Nephron progenitor cell (in vitro differentiated cells): ENCODE results near the gene THAP4.
"Not testable (repeated sequence)": the region's sequence is repeated elsewhere in the genome, so short reads cannot be mapped to it uniquely, and the experiment has no call there.

Experiments used
- DNase-seq: peaks from one replicate; pipeline ENCODE4 v3.0.0; 2021
- H3K27ac Mint-ChIP-seq: 2 replicates; pipeline ENCODE4 v1.8.0; 2021; ENCODE audit warnings: mild to moderate bottlenecking, moderate library complexity, mixed read lengths
- H3K27me3 Mint-ChIP-seq: 2 replicates; pipeline ENCODE4 v1.8.0; 2021; ENCODE audit warnings: mild to moderate bottlenecking, low read depth, mixed read lengths; ENCODE audit not compliant: poor library complexity
- H3K36me3 Mint-ChIP-seq: 2 replicates; pipeline ENCODE4 v1.8.0; 2021; ENCODE audit warnings: low read depth, mixed read lengths
- H3K4me1 Mint-ChIP-seq: 2 replicates; pipeline ENCODE4 v1.8.0; 2021; ENCODE audit warnings: mixed read lengths
- H3K4me3 Mint-ChIP-seq: 2 replicates; pipeline ENCODE4 v1.8.0; 2021; ENCODE audit warnings: mild to moderate bottlenecking, moderate library complexity, mixed read lengths
- H3K9me3 Mint-ChIP-seq: 2 replicates; pipeline ENCODE4 v1.8.0; 2021; ENCODE audit warnings: mild to moderate bottlenecking, moderate library complexity, mixed read lengths
- TF ChIP-seq, protein P1 (sequence below): fragments of 200-600 bp; sonication (generic); IDR thresholded peaks from 2 replicates; pipeline ENCODE4 v1.5.0; 2021; ENCODE audit warnings: antibody characterized with exemption

Gene THAP4

DNA sequence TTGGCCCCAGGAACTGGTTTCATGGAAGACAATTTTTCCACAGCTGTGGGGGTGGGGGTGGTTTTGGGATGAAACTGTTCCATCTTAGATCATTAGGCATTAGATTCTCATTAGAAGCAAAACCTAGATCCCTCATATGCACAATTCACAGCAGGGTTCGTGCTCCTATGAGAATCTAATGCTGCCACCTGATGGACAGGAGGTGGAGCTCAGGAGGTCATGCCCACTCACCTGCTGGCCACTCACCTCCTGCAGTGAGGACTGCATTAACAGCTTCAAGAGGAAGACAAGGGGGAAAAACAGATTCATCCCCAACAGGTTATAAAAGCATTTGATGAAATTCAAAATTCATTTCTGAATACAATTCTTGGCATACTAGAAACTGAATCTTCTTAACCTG, 38.5 kb downstream of the THAP4 start:
- no peaks in the 10 kb centered on the region for H3K27me3 Mint-ChIP-seq
- no peaks in the 10 kb centered on the region for H3K4me1 Mint-ChIP-seq
- no peaks in the 10 kb centered on the region for H3K9me3 Mint-ChIP-seq
- H3K4me3 Mint-ChIP-seq = no peak overlapping the region
- H3K27ac Mint-ChIP-seq = no peak overlapping the region
- DNase-seq = no peak
- H3K36me3 Mint-ChIP-seq = peaks cover 49% of the 10 kb centered on the region
- TF ChIP-seq, protein P1, sequence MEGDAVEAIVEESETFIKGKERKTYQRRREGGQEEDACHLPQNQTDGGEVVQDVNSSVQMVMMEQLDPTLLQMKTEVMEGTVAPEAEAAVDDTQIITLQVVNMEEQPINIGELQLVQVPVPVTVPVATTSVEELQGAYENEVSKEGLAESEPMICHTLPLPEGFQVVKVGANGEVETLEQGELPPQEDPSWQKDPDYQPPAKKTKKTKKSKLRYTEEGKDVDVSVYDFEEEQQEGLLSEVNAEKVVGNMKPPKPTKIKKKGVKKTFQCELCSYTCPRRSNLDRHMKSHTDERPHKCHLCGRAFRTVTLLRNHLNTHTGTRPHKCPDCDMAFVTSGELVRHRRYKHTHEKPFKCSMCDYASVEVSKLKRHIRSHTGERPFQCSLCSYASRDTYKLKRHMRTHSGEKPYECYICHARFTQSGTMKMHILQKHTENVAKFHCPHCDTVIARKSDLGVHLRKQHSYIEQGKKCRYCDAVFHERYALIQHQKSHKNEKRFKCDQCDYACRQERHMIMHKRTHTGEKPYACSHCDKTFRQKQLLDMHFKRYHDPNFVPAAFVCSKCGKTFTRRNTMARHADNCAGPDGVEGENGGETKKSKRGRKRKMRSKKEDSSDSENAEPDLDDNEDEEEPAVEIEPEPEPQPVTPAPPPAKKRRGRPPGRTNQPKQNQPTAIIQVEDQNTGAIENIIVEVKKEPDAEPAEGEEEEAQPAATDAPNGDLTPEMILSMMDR = no peak

DNA sequence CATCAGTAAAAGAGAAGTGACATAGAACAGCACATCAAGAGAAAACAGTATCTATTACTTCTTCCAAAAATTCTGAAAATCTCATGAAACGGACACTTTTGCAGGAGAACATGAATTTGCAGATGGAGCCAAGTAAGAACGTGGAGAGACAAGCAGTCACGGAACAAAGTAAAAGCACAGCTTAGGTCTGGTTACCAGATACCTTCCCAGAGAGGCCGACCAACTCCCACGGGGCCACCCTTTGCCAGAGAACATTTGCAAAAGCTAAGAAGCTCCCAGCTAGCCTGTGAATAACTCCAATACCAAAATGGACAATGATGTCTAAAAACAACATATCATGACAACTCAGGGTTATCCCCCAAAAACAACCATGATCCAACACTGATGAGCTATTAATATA, 38.9 kb downstream of the THAP4 start:
- H3K4me3 Mint-ChIP-seq = no peak overlapping the region
- TF ChIP-seq, protein P1 = no peak
- H3K9me3 Mint-ChIP-seq = no peaks in the 10 kb centered on the region
- no peak overlapping the region for H3K27ac Mint-ChIP-seq
- H3K36me3 Mint-ChIP-seq = peaks cover 46% of the 10 kb centered on the region
- H3K27me3 Mint-ChIP-seq = no peaks in the 10 kb centered on the region
- no peak for DNase-seq
- no peaks in the 10 kb centered on the region for H3K4me1 Mint-ChIP-seq

DNA sequence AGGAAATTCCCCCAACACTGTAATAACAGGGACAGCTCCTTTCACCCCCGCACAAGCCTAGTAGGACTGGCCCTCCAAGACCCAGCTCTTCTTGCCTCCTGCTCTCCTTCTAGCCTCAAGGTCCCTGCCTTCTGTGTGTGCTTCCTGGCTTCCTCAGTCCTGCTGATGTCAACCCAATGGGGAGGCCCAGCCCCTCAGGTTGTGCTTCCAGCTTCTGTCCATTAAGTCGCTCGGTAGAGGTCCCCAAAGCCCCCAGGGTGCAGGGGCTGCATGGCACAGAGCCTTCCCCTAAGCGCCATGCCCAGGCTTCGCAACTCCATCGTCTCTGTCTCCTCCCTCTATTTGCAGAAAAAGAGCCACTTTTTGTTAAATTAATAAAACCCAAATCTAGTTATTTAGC, 39.4 kb downstream of the THAP4 start:
- Mint-ChIP-seq H3K9me3 (no peaks in the 10 kb centered on the region), H3K36me3 (peaks cover 46% of the 10 kb centered on the region), H3K27me3 (no peaks in the 10 kb centered on the region), H3K4me3 (no peak overlapping the region), H3K4me1 (no peaks in the 10 kb centered on the region), H3K27ac (no peak overlapping the region)
- TF ChIP-seq, protein P1 = no peak
- DNase-seq = no peak

DNA sequence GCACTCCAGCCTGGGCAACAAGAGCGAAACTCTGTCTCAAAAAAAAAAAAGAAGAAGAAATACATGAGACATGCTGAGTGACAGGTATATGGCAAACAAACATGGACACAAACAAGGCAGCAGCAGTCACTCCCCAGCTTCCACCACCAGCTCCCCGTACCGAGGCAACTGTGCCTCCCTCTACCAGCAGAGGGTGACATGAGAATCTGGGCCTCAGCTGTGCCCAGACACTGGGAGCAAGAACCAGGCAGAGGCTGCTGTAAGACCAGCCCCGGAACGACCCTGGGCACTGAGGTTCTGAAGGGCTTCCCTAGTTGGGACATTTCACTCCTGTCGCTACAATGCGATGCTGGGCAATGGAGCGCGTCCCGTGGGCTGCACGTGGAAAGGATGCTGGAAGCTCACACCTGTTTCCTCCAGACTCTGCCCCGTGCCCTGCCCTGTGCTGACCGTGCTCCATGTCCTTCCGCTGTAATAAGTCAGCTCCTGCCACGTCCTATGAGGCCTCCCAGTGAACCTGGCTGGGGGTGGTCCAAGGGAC, 41.3 kb downstream of the THAP4 start:
- no peaks in the 10 kb centered on the region for H3K27me3 Mint-ChIP-seq
- no peaks in the 10 kb centered on the region for H3K9me3 Mint-ChIP-seq
- no peaks in the 10 kb centered on the region for H3K4me1 Mint-ChIP-seq
- no peak overlapping the region for H3K4me3 Mint-ChIP-seq
- TF ChIP-seq, protein P1 = peak; percentile 23
- peak; percentile 38 for DNase-seq
- H3K36me3 Mint-ChIP-seq = peaks cover 33% of the 10 kb centered on the region
- H3K27ac Mint-ChIP-seq = no peak overlapping the region

DNA sequence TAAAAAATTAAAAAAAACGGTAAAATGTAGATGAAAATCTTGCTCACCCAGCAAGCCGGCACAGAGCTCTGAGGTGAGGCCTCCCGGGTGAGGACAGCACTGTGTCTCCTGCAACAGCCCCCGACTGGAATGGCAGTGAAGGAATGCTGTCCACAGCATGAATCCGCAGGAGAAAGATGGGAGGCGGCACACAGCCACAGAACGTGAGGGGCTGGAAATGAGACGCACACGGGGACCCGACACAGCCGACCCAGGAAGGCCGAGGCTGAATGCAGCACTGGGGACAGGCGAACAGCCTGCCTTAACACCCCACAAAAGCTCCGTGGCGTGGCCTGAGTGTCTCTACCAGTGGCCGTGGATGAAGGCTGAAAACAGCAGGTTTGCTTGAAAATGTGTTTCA, 43.7 kb downstream of the THAP4 start:
- no peak overlapping the region for H3K27ac Mint-ChIP-seq
- TF ChIP-seq, protein P1 = no peak
- no peaks in the 10 kb centered on the region for H3K4me1 Mint-ChIP-seq
- no peaks in the 10 kb centered on the region for H3K9me3 Mint-ChIP-seq
- H3K27me3 Mint-ChIP-seq = no peaks in the 10 kb centered on the region
- no peak overlapping the region for H3K4me3 Mint-ChIP-seq
- no peak for DNase-seq
- H3K36me3 Mint-ChIP-seq = peaks cover 13% of the 10 kb centered on the region

DNA sequence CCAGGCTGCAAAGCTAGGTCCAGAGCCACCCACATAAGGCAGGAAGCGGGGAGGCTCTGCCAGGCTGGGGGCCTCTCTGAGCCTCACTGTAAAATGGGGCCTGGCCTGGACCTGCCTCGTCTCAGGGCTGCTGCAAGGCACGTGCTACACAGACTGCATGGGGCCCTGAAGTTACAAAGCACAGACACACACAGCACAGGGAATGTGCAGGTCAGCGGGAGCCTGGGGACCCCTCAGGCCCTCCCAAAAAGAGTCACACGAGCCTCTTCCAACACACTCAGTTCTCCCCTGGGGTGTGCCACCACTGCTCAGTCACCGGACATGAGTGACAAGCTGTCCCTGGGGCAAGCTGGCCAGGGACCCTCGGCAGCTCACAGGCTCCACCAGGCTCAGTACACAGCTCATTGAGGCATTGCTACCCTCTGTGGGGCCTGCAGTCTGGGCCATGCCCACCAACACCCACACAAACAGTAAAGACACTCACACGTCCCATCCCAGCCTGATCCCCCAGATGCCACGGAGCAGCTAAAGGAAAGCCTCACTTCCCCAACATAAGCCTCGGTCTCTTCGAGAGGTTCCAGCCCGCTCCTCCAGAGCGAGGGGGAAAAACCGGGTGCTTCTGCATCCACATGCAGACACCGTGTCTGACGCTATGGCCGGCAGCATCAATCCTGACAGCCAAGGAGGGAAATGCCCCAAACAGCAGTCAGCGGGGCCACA, 44.7 kb downstream of the THAP4 start:
- peak overlapping the region; percentile 82 for H3K27ac Mint-ChIP-seq
- no peak overlapping the region for H3K4me3 Mint-ChIP-seq
- TF ChIP-seq, protein P1 = no peak
- no peaks in the 10 kb centered on the region for H3K27me3 Mint-ChIP-seq
- no peaks in the 10 kb centered on the region for H3K4me1 Mint-ChIP-seq
- DNase-seq = no peak
- peaks cover 5% of the 10 kb centered on the region for H3K36me3 Mint-ChIP-seq
- H3K9me3 Mint-ChIP-seq = no peaks in the 10 kb centered on the region

DNA sequence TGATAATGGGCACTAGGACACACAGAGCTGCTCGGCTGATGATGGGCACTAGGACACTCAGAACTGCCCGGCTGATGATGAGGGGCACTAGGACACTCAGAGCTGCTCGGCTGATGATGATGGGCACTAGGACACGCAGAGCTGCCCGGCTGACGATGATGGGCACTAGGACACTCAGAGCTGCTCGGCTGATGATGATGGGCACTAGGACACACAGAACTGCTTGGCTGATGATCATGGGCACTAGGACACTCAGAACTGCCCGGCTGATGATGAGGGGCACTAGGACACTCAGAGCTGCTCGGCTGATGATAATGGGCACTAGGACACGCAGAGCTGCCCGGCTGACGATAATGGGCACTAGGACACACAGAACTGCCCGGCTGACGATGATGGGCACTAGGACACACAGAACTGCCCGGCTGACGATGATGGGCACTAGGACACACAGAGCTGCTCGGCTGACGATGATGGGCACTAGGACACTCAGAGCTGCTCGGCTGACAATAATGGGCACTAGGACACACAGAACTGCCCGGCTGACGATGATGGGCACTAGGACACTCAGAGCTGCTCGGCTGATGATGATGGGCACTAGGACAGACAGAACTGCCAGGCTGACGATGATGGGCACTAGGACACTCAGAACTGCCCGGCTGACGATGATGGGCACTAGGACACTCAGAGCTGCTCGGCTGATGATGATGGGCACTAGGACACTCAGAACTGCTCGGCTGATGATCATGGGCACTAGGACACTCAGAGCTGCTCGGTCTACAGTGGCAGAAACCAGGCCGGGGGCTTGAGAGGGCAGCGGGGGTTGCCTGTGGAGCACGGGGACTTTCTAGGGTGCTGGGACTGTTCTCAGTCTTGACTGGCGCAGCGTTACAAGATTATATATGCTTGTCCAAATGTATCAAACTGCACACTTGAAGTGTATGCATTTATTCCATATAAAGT, 46.2 kb downstream of the THAP4 start:
- H3K4me1 Mint-ChIP-seq, H3K4me3 Mint-ChIP-seq, H3K9me3 Mint-ChIP-seq, H3K27me3 Mint-ChIP-seq, H3K36me3 Mint-ChIP-seq, DNase-seq, H3K27ac Mint-ChIP-seq: not testable (repeated sequence)

DNA sequence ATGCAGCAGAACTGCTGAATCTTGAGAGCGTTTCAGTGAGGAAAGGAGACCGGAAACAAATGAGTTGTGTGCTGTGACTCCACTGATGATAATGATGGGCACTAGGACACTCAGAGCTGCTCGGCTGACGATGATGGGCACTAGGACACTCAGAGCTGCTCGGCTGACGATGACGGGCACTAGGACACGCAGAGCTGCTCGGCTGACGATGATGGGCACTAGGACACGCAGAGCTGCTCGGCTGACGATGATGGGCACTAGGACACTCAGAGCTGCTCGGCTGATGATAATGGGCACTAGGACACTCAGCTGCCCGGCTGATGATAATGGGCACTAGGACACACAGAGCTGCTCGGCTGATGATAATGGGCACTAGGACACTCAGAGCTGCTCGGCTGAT, 47.1 kb downstream of the THAP4 start:
- H3K4me3 Mint-ChIP-seq, H3K9me3 Mint-ChIP-seq, H3K27ac Mint-ChIP-seq, H3K36me3 Mint-ChIP-seq, H3K27me3 Mint-ChIP-seq, H3K4me1 Mint-ChIP-seq, DNase-seq: not testable (repeated sequence)
